Skeletal muscle tissue (tissue), 4 donors: Measurements from ENCODE around the gene CLCN7. TPM values are rescaled to one million over a fixed set of nuclear protein-coding genes. Genes with fewer than 3 reads are reported as not detected.
A peak's percentile ranks its signal among the peaks of the same experiment; 100 is the strongest.
"Not testable (repeated sequence)": the region's sequence is repeated elsewhere in the genome, so short reads cannot be mapped to it uniquely, and the experiment has no call there.

ENCODE experiments used
- H3K27ac ChIP-seq: one replicate; pipeline ENCODE4 v1.7.0; 2013; ENCODE audit warnings: mild to moderate bottlenecking, low read depth, low read length, inconsistent platforms
- H3K27me3 ChIP-seq, 3 donors: one replicate each; pipeline ENCODE4 v1.7.0; 2013; ENCODE audit warnings: low read length in 3 of 3; ENCODE audit not compliant: control insufficient read depth in 3 of 3, insufficient read depth in 3 of 3
- H3K36me3 ChIP-seq, 3 donors: one replicate each; pipeline ENCODE4 v1.7.0; 2013; ENCODE audit warnings: low read length in 3 of 3; ENCODE audit not compliant: control insufficient read depth in 3 of 3, insufficient read depth in 3 of 3
- H3K4me1 ChIP-seq, 3 donors: one replicate each; pipeline ENCODE4 v1.7.0; 2013; ENCODE audit warnings: low read length in 3 of 3, mild to moderate bottlenecking in 3 of 3; ENCODE audit not compliant: control insufficient read depth in 3 of 3, insufficient read depth in 3 of 3
- H3K4me3 ChIP-seq, 3 donors: one replicate each; pipeline ENCODE4 v1.7.0; 2013; ENCODE audit warnings: low read length in 3 of 3
- H3K9ac ChIP-seq, 3 donors: one replicate each; pipeline ENCODE4 v1.7.0; 2013; ENCODE audit warnings: low read length in 3 of 3, mild to moderate bottlenecking in 3 of 3, moderate library complexity in 2 of 3, low read depth in 1 of 3
- H3K9me3 ChIP-seq, 3 donors: one replicate each; pipeline ENCODE4 v1.7.0; 2013; ENCODE audit warnings: low read length in 3 of 3; ENCODE audit not compliant: control insufficient read depth in 3 of 3
- total RNA-seq: library from RNA; depleted of rRNA; stranded (reverse); fragments of >200 nt; gene quantifications from one replicate; pipeline ENCODE4 v1.2.3, GENCODE V29; 2014
- donor health status: Osteomylitis.

Gene CLCN7
- total RNA-seq, 1 donor from 2014 or later, result 31.8 TPM

- H3K36me3 ChIP-seq, H3K9ac ChIP-seq, H3K4me1 ChIP-seq, H3K27me3 ChIP-seq, H3K4me3 ChIP-seq, H3K9me3 ChIP-seq, H3K27ac ChIP-seq: not testable (repeated sequence)
These were observed 35.1 kb downstream of the CLCN7 start for GRCh38 chr16:1439699-1440074.

GRCh38 chr16:1439058-1439698 is 35.6 kb downstream of the CLCN7 start:
- Histone ChIP-seq H3K36me3 (no peaks in the 10 kb centered on the region), H3K4me1 (no peaks in the 10 kb centered on the region), H3K27me3 (no peaks in the 10 kb centered on the region), H3K9ac (no peak overlapping the region), H3K4me3 (no peak overlapping the region), H3K9me3 (no peaks in the 10 kb centered on the region), H3K27ac (no peak overlapping the region)

- H3K27me3 ChIP-seq, result no peaks in the 10 kb centered on the region
These were observed 36.4 kb downstream of the CLCN7 start for GRCh38 chr16:1438229-1439057.

GRCh38 chr16:1437606-1438005 is 37.2 kb downstream of the CLCN7 start:
- Histone ChIP-seq H3K9ac (no peak overlapping the region), H3K4me1 (no peaks in the 10 kb centered on the region), H3K27me3 (no peaks in the 10 kb centered on the region), H3K27ac (no peak overlapping the region), H3K9me3 (no peaks in the 10 kb centered on the region), H3K4me3 (no peak overlapping the region), H3K36me3 (no peaks in the 10 kb centered on the region)

More at GRCh38 chr16:1438229-1439057, 36.4 kb downstream of the CLCN7 start:
- Histone ChIP-seq H3K27ac (no peak overlapping the region), H3K4me1 (no peaks in the 10 kb centered on the region), H3K4me3 (no peak overlapping the region), H3K9me3 (no peaks in the 10 kb centered on the region), H3K36me3 (no peaks in the 10 kb centered on the region), H3K9ac (no peak overlapping the region)

GRCh38 chr16:1436731-1437355 is 38.0 kb downstream of the CLCN7 start:
- no peaks in the 10 kb centered on the region for H3K36me3 ChIP-seq
- H3K27ac ChIP-seq, result no peak overlapping the region
- H3K4me3 ChIP-seq, result no peak overlapping the region
- peaks cover 0 to 2% (median 0%) of the 10 kb centered on the region in 3 donors for H3K27me3 ChIP-seq
- H3K4me1 ChIP-seq, result no peaks in the 10 kb centered on the region
- H3K9ac ChIP-seq, result no peak overlapping the region
- no peaks in the 10 kb centered on the region for H3K9me3 ChIP-seq

GRCh38 chr16:1435921-1436697 is 38.7 kb downstream of the CLCN7 start:
- Histone ChIP-seq H3K36me3 (no peaks in the 10 kb centered on the region), H3K9me3 (no peaks in the 10 kb centered on the region), H3K4me3 (no peak overlapping the region)

GRCh38 chr16:1434644-1435592 is 39.9 kb downstream of the CLCN7 start:
- Histone ChIP-seq H3K9me3 (no peaks in the 10 kb centered on the region), H3K4me3 (no peak overlapping the region), H3K4me1 (no peaks in the 10 kb centered on the region), H3K9ac (no peak overlapping the region), H3K27me3 (peaks cover 0 to 9% (median 2%) of the 10 kb centered on the region in 3 donors), H3K27ac (no peak overlapping the region), H3K36me3 (no peaks in the 10 kb centered on the region)

More at GRCh38 chr16:1435921-1436697, 38.7 kb downstream of the CLCN7 start:
- Histone ChIP-seq H3K27ac (no peak overlapping the region), H3K4me1 (no peaks in the 10 kb centered on the region), H3K27me3 (peaks cover 0 to 2% (median 2%) of the 10 kb centered on the region in 3 donors), H3K9ac (no peak overlapping the region)

GRCh38 chr16:1433756-1434155 is 41.1 kb downstream of the CLCN7 start:
- H3K4me1 ChIP-seq, result no peaks in the 10 kb centered on the region
- H3K9me3 ChIP-seq, result no peaks in the 10 kb centered on the region
- peaks cover 0 to 12% (median 5%) of the 10 kb centered on the region in 3 donors for H3K27me3 ChIP-seq
- no peak overlapping the region for H3K27ac ChIP-seq
- H3K9ac ChIP-seq, result no peak overlapping the region
- no peak overlapping the region for H3K4me3 ChIP-seq
- no peaks in the 10 kb centered on the region for H3K36me3 ChIP-seq

- no peaks in the 10 kb centered on the region for H3K36me3 ChIP-seq
- H3K9me3 ChIP-seq, result no peaks in the 10 kb centered on the region
- peak overlapping the region in 1 of 3 donors; percentile 25 for H3K9ac ChIP-seq
- no peak overlapping the region for H3K4me3 ChIP-seq
- no peak overlapping the region for H3K27ac ChIP-seq
- peaks cover 0 to 12% (median 5%) of the 10 kb centered on the region in 3 donors for H3K27me3 ChIP-seq
- H3K4me1 ChIP-seq, result no peaks in the 10 kb centered on the region
These were observed 41.6 kb downstream of the CLCN7 start for GRCh38 chr16:1433263-1433560.
